ENCODE data around the gene CASR.

CASR gene

DNA sequence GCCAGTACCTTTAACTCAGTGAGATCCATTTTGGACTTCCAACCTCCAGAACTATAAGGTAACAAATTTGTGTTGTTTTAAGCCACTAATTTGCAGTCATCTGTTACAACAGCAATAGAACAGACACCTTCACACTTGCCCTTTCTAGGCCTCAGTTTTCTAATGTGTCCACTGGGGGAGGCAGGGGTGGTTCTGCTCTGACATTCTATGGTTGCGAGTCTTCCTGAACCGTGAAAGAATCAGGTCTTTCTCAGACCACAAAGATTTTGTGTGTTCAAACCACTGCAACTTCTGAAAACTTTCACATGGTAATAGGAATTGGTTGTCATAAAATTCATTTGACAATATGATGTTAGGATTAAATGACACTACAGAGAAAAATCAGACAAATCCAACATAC, 114.8 kb downstream of the CASR start:
- H3K27me3 ChIP-seq (ENCODE audit: insufficient read depth, poor library complexity, severe bottlenecking), result no peaks in the 10 kb centered on the region
- TF ChIP-seq, protein P1, sequence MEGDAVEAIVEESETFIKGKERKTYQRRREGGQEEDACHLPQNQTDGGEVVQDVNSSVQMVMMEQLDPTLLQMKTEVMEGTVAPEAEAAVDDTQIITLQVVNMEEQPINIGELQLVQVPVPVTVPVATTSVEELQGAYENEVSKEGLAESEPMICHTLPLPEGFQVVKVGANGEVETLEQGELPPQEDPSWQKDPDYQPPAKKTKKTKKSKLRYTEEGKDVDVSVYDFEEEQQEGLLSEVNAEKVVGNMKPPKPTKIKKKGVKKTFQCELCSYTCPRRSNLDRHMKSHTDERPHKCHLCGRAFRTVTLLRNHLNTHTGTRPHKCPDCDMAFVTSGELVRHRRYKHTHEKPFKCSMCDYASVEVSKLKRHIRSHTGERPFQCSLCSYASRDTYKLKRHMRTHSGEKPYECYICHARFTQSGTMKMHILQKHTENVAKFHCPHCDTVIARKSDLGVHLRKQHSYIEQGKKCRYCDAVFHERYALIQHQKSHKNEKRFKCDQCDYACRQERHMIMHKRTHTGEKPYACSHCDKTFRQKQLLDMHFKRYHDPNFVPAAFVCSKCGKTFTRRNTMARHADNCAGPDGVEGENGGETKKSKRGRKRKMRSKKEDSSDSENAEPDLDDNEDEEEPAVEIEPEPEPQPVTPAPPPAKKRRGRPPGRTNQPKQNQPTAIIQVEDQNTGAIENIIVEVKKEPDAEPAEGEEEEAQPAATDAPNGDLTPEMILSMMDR (IDR thresholded peaks at IDR 0.05; ENCODE audit: insufficient read depth, low read length), result no peak
- TF ChIP-seq, protein P2, sequence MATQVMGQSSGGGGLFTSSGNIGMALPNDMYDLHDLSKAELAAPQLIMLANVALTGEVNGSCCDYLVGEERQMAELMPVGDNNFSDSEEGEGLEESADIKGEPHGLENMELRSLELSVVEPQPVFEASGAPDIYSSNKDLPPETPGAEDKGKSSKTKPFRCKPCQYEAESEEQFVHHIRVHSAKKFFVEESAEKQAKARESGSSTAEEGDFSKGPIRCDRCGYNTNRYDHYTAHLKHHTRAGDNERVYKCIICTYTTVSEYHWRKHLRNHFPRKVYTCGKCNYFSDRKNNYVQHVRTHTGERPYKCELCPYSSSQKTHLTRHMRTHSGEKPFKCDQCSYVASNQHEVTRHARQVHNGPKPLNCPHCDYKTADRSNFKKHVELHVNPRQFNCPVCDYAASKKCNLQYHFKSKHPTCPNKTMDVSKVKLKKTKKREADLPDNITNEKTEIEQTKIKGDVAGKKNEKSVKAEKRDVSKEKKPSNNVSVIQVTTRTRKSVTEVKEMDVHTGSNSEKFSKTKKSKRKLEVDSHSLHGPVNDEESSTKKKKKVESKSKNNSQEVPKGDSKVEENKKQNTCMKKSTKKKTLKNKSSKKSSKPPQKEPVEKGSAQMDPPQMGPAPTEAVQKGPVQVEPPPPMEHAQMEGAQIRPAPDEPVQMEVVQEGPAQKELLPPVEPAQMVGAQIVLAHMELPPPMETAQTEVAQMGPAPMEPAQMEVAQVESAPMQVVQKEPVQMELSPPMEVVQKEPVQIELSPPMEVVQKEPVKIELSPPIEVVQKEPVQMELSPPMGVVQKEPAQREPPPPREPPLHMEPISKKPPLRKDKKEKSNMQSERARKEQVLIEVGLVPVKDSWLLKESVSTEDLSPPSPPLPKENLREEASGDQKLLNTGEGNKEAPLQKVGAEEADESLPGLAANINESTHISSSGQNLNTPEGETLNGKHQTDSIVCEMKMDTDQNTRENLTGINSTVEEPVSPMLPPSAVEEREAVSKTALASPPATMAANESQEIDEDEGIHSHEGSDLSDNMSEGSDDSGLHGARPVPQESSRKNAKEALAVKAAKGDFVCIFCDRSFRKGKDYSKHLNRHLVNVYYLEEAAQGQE (IDR thresholded peaks at IDR 0.05; ENCODE audit: insufficient replicate concordance, low read depth), result no peak
- TF ChIP-seq SPI1 (IDR thresholded peaks at IDR 0.05; ENCODE audit: borderline replicate concordance, low read depth) (no peak), POLR2AphosphoS5 (IDR thresholded peaks at IDR 0.05; ENCODE audit: low read depth) (no peak), GABPA (IDR thresholded peaks at IDR 0.05; ENCODE audit: low read depth) (no peak)
- no peak overlapping the region for H3K27ac ChIP-seq (replicated peaks)
- no peak for DNase-seq (ENCODE audit: low read depth in 1 of 2, low spot score in 1 of 2)
- H3K4me3 ChIP-seq (replicated peaks; ENCODE audit: insufficient read depth, low read length), result no peak overlapping the region

DNA sequence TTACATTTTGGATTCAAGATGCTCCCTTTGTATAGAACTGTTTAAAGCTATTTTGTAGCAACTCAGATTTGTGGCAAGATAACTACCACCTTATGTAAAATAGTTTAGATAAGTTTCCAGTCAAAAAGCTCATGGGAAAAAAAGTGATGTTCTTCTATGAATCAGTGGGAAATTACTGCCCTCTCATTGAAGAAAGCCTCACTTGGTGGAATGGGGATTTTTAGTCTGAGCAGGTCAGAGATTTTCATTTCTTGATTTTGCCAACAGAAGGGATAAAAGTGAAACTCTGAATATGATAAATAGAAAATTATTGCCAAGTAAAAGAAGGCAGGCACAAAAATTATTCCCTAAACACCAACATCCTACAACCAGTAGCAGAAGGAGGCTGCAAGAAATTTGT, 115.7 kb downstream of the CASR start:
- no peak for TF ChIP-seq GABPA (IDR thresholded peaks at IDR 0.05; ENCODE audit: low read depth)
- no peak for TF ChIP-seq SPI1 (IDR thresholded peaks at IDR 0.05; ENCODE audit: borderline replicate concordance, low read depth)
- no peak for TF ChIP-seq POLR2AphosphoS5 (IDR thresholded peaks at IDR 0.05; ENCODE audit: low read depth)
- TF ChIP-seq, protein P2 (IDR thresholded peaks at IDR 0.05; ENCODE audit: insufficient replicate concordance, low read depth), result no peak
- TF ChIP-seq, protein P1 (IDR thresholded peaks at IDR 0.05; ENCODE audit: insufficient read depth, low read length), result no peak
- Histone ChIP-seq H3K27me3 (ENCODE audit: insufficient read depth, poor library complexity, severe bottlenecking) (no peaks in the 10 kb centered on the region), H3K4me3 (replicated peaks; ENCODE audit: insufficient read depth, low read length) (no peak overlapping the region), H3K27ac (replicated peaks) (no peak overlapping the region)
- DNase-seq (ENCODE audit: low read depth in 1 of 2, low spot score in 1 of 2), result no peak

DNA sequence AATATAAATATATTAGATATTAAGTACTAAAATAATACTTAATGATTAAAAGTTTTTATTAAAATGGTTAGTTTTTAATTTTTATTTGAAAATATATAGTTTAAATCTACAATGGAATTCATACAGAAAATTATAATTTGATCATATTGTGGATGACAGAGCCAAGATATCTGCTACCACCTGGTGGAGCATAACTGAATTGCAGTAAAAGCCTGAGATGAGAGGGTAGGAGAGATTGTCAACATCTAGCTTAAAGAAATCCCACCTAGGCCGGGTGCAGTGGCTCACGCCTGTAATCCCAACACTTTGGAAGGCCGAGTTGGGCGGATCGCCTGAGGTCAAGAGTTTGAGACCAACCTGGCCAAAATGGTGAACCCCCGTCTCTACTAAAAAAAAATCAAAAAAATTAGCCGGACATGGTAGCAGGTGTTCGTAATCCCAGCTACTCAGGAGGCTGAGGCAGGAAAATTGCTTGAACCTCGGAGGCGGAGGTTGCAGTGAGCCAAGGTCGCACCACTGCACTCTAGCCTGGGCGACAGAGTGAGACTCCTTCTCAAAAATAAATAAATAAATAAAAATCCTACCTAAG, 116.5 kb downstream of the CASR start:
- peak in 1 of 2 experiments; percentile 60 for DNase-seq (ENCODE audit: low read depth in 1 of 2, low spot score in 1 of 2)
- TF ChIP-seq, protein P1 (IDR thresholded peaks at IDR 0.05; ENCODE audit: insufficient read depth, low read length), result peak; percentile 49
- no peak for TF ChIP-seq POLR2AphosphoS5 (IDR thresholded peaks at IDR 0.05; ENCODE audit: low read depth)
- no peak for TF ChIP-seq GABPA (IDR thresholded peaks at IDR 0.05; ENCODE audit: low read depth)
- TF ChIP-seq SPI1 (IDR thresholded peaks at IDR 0.05; ENCODE audit: borderline replicate concordance, low read depth), result no peak

DNA sequence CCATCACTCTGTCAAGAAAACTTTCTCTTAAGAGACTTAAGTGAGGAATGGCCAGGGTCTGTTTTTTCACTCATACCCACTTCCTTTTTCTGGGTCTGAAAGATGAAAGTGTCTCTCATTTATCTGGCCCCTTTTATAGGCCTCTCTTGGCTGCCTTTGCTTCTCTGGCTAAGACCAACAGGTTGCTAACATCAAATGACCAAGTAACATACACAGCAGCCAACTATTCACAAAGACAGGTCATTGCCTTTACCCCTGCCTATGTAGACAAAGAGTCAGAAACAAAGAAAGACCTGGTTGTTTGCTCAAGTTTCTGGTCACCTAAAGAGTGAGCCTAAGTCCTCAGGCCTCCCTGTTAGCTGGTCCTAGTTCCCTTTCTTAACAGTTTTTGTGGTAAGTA, 117.6 kb downstream of the CASR start:
- Histone ChIP-seq H3K27me3 (ENCODE audit: insufficient read depth, poor library complexity, severe bottlenecking) (no peaks in the 10 kb centered on the region), H3K4me3 (replicated peaks; ENCODE audit: insufficient read depth, low read length) (no peak overlapping the region), H3K27ac (replicated peaks) (peak overlapping the region; percentile 8; the same call in 1 of the 2 replicates)
- no peak for DNase-seq (ENCODE audit: low read depth in 1 of 2, low spot score in 1 of 2)
- TF ChIP-seq GABPA (IDR thresholded peaks at IDR 0.05; ENCODE audit: low read depth), result no peak
- peak; percentile 87 for TF ChIP-seq SPI1 (IDR thresholded peaks at IDR 0.05; ENCODE audit: borderline replicate concordance, low read depth)

More for the DNA sequence above, 116.5 kb downstream of the CASR start:
- no peak overlapping the region for H3K27ac ChIP-seq (replicated peaks)
- H3K27me3 ChIP-seq (ENCODE audit: insufficient read depth, poor library complexity, severe bottlenecking), result no peaks in the 10 kb centered on the region
- H3K4me3 ChIP-seq (replicated peaks; ENCODE audit: insufficient read depth, low read length), result no peak overlapping the region

All from HL-60 (cell line).